ENCODE measurements around the gene SARM1.
A peak's percentile ranks its signal among the peaks of the same experiment; 100 is the strongest.

The SARM1 gene

GRCh38 chr17:28413804-28414203, 42.3 kb downstream of the SARM1 start:
- no peak overlapping the region for H3K4me2 ChIP-seq (ENCODE audit: low read length)
- no peak for TF ChIP-seq CTCF (IDR thresholded peaks at IDR 0.05; ENCODE audit: low read depth, low read length)
- TF ChIP-seq EZH2phosphoT487 (IDR thresholded peaks at IDR 0.05; ENCODE audit: low read depth): no peak
- peaks cover 5% of the 10 kb centered on the region; the same call in 1 of the 2 replicates for H3K27me3 ChIP-seq (ENCODE audit: low read depth, low read length)
- no peaks in the 10 kb centered on the region for H3K36me3 ChIP-seq (replicated peaks; ENCODE audit: low read depth, low read length)
- no peak overlapping the region for H3K4me3 ChIP-seq (ENCODE audit: low read length)
- H3K9me3 ChIP-seq (ENCODE audit: insufficient read depth, low read length): no peaks in the 10 kb centered on the region
- no peak overlapping the region for H3K9ac ChIP-seq (ENCODE audit: low read length)
- no peak overlapping the region for H2AFZ ChIP-seq (ENCODE audit: low read depth, low read length)
- peaks cover 3% of the 10 kb centered on the region; the same call in 1 of the 2 replicates for H3K4me1 ChIP-seq (ENCODE audit: low read length)
- no peak overlapping the region for H3K27ac ChIP-seq (ENCODE audit: low read length)
- no peaks in the 10 kb centered on the region for H4K20me1 ChIP-seq (ENCODE audit: insufficient read depth, low read length)
- no peaks in the 10 kb centered on the region for H3K79me2 ChIP-seq (ENCODE audit: low read length)

GRCh38 chr17:28415886-28416285, 44.4 kb downstream of the SARM1 start:
- Histone ChIP-seq H3K36me3 (replicated peaks; ENCODE audit: low read depth, low read length) (no peaks in the 10 kb centered on the region), H3K9me3 (ENCODE audit: insufficient read depth, low read length) (no peaks in the 10 kb centered on the region), H3K4me2 (ENCODE audit: low read length) (no peak overlapping the region), H4K20me1 (ENCODE audit: insufficient read depth, low read length) (no peaks in the 10 kb centered on the region), H3K4me1 (ENCODE audit: low read length) (peaks cover 3% of the 10 kb centered on the region; the same call in 1 of the 2 replicates), H3K27ac (ENCODE audit: low read length) (no peak overlapping the region), H2AFZ (ENCODE audit: low read depth, low read length) (no peak overlapping the region), H3K9ac (ENCODE audit: low read length) (no peak overlapping the region), H3K79me2 (ENCODE audit: low read length) (no peaks in the 10 kb centered on the region), H3K4me3 (ENCODE audit: low read length) (no peak overlapping the region), H3K27me3 (ENCODE audit: low read depth, low read length) (peaks cover 5% of the 10 kb centered on the region; the same call in 1 of the 2 replicates)
- no peak for TF ChIP-seq CTCF (IDR thresholded peaks at IDR 0.05; ENCODE audit: low read depth, low read length)

- H3K36me3 ChIP-seq (replicated peaks; ENCODE audit: low read depth, low read length): no peaks in the 10 kb centered on the region
- no peak overlapping the region for H3K4me3 ChIP-seq (ENCODE audit: low read length)
- H4K20me1 ChIP-seq (ENCODE audit: insufficient read depth, low read length): no peaks in the 10 kb centered on the region
- no peaks in the 10 kb centered on the region for H3K9me3 ChIP-seq (ENCODE audit: insufficient read depth, low read length)
- TF ChIP-seq EZH2phosphoT487 (IDR thresholded peaks at IDR 0.05; ENCODE audit: low read depth) (no peak), CTCF (IDR thresholded peaks at IDR 0.05; ENCODE audit: low read depth, low read length) (peak; percentile 83)
- H3K9ac ChIP-seq (ENCODE audit: low read length): no peak overlapping the region
- peaks cover 5% of the 10 kb centered on the region; the same call in 1 of the 2 replicates for H3K27me3 ChIP-seq (ENCODE audit: low read depth, low read length)
- H2AFZ ChIP-seq (ENCODE audit: low read depth, low read length): peak overlapping the region; percentile 96
- H3K4me2 ChIP-seq (ENCODE audit: low read length): peak overlapping the region; percentile 44
- no peaks in the 10 kb centered on the region for H3K79me2 ChIP-seq (ENCODE audit: low read length)
- H3K4me1 ChIP-seq (ENCODE audit: low read length): peaks cover 3% of the 10 kb centered on the region; the same call in 1 of the 2 replicates
- H3K27ac ChIP-seq (ENCODE audit: low read length): no peak overlapping the region
Observed at GRCh38 chr17:28416703-28417311, 45.3 kb downstream of the SARM1 start.

GRCh38 chr17:28421787-28422305, 50.4 kb downstream of the SARM1 start:
- Histone ChIP-seq H3K9me3 (ENCODE audit: insufficient read depth, low read length) (no peaks in the 10 kb centered on the region), H3K27ac (ENCODE audit: low read length) (no peak overlapping the region), H3K4me3 (ENCODE audit: low read length) (no peak overlapping the region), H4K20me1 (ENCODE audit: insufficient read depth, low read length) (no peaks in the 10 kb centered on the region), H2AFZ (ENCODE audit: low read depth, low read length) (no peak overlapping the region), H3K27me3 (ENCODE audit: low read depth, low read length) (no peaks in the 10 kb centered on the region), H3K79me2 (ENCODE audit: low read length) (no peaks in the 10 kb centered on the region), H3K36me3 (replicated peaks; ENCODE audit: low read depth, low read length) (no peaks in the 10 kb centered on the region), H3K4me1 (ENCODE audit: low read length) (peaks cover 13% of the 10 kb centered on the region), H3K9ac (ENCODE audit: low read length) (no peak overlapping the region), H3K4me2 (ENCODE audit: low read length) (no peak overlapping the region)
- TF ChIP-seq EZH2phosphoT487 (IDR thresholded peaks at IDR 0.05; ENCODE audit: low read depth): no peak
- no peak for TF ChIP-seq CTCF (IDR thresholded peaks at IDR 0.05; ENCODE audit: low read depth, low read length)
